Effector CD8-positive, alpha-beta T cell (primary cell): ENCODE data around the gene HMCN2.
"Not testable (repeated sequence)": the region's sequence is repeated elsewhere in the genome, so short reads cannot be mapped to it uniquely, and the experiment has no call there.

ENCODE experiments used
- DNase-seq: peaks from one replicate; lab custom pipeline; 2025; lab: John Stamatoyannopoulos, UW

HMCN2 gene

GRCh38 chr9:130393681-130394071, 128.1 kb downstream of the HMCN2 start:
- DNase-seq: no peak

DNA sequence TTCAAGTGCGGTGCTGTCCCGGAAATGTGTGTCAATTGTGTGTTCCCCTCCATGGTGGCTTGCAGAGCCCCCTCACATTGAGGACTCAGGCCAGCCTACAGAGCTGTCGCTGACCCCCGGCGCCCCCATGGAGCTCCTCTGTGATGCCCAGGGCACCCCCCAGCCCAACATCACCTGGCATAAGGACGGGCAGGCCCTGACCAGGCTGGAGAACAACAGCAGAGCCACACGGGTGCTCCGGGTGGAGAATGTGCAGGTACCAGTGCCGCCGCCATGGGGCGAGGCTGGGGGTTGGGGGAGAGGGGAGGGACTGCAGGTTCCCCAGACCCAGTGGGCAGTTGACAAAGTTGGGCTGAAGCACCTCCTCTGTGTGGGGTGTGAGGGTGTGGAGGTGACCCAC, 128.8 kb downstream of the HMCN2 start:
- no peak for DNase-seq

DNA sequence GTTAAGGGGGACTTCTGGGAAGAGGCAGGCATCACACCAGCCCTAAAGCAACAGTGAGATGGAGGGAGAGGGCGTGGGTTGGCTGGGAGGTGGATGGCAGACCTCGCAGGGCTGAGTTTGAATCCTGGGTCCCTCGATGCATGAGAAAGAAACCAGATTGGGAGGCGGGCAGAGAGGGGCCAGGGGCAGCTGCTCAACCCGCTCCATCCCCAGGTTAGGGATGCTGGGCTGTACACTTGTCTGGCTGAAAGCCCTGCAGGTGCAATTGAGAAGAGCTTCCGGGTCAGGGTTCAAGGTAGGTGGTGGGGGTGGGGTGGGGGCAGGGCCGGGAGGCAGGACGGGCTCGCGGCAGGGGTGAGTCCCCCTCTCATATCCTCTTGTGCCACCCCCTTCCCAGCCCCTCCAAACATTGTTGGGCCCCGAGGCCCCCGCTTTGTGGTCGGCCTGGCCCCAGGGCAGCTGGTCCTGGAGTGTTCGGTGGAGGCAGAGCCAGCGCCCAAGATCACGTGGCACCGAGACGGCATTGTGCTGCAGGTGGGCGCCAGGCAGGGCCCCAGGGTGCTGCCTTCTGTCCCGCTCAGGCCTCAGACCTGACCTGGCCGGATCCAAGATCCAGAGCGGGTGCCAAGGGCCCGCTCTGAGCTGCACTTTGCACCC, 129.4 kb downstream of the HMCN2 start:
- no peak for DNase-seq

DNA sequence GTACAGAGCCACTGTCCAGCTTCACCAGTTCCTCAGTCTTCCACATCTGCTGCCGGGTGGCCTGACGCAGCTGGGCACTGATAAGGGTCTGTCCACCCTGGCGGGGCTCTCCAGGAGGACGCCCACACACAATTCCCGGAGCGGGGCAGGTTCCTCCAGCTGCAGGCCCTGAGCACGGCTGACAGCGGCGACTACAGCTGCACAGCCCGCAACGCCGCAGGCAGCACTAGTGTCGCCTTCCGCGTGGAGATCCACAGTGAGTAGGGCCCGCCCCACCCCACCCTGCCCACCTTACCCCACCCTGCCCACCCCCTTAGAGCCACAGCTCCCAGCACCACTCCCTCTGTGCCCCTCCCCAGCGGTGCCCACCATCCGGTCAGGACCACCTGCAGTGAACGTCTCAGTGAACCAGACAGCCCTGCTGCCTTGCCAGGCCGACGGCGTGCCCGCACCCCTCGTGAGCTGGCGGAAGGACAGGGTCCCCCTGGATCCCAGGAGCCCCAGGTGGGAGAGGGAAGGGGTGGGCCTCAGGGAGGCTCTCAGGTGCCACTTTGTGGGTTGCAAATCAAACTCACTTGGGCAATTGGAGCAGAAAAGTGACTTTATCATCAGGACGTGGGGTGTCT, 130.4 kb downstream of the HMCN2 start:
- no peak for DNase-seq

DNA sequence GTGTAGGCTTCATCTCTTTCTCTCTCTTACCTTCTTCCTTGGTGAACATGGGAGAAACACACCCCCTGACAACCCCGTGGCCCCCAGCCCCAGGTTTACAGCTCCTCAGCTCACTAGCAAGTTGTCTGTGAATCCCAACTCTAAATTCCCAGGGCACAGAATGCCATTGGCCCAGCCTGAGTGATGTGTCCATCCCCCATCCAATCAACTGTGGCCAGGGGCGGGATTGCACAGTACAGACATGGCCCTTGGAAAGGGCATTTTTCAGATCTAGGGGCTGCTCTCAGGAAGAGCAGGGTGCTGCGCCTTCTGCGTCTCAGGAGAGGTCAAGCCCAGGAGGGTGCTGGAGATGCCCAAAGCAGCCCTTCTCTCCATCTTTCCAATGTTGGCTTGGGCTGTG, 131.0 kb downstream of the HMCN2 start:
- DNase-seq: no peak

- no peak for DNase-seq
Observed at GRCh38 chr9:130398487-130399240, 133.1 kb downstream of the HMCN2 start.

DNA sequence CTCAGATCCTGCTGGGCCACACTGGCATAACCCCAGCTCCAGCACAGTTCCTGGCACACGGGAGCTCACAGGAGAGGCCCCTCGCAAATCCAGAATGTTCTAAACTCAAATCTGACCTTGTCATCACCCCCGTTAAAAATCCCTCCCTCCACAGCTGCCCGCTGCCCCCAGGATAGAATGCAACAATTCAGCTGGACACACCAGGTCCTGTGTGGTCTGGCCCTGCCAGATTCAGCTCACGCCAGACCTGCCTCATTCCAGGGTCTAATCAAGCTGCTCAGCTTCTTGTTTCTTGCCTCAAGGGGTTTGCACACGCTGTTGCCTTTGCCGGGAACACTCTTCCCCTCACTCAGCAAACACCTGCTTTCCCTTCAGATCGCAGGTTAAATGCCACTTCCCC, 134.2 kb downstream of the HMCN2 start:
- DNase-seq: no peak

GRCh38 chr9:130400870-130401269, 135.3 kb downstream of the HMCN2 start:
- no peak for DNase-seq

DNA sequence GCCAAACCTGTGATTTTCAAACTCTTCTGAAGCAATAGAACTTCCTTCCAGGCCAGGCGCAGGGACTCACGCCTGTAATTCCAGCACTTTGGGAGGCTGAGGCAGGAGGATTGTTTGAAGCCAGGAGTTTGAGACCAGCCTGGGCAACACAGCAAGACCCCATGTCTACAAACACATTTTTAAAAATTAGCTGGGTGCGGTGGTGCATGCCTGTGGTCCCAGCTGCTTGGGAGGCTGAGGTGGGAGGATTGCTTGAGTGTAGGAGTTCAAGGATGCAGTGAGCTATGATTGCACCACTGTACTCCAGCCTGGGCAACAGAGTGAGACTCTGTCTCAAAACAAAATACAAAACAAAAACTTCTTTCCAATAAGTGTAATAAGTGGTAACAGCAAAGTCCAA, 136.2 kb downstream of the HMCN2 start:
- not testable (repeated sequence) for DNase-seq

DNA sequence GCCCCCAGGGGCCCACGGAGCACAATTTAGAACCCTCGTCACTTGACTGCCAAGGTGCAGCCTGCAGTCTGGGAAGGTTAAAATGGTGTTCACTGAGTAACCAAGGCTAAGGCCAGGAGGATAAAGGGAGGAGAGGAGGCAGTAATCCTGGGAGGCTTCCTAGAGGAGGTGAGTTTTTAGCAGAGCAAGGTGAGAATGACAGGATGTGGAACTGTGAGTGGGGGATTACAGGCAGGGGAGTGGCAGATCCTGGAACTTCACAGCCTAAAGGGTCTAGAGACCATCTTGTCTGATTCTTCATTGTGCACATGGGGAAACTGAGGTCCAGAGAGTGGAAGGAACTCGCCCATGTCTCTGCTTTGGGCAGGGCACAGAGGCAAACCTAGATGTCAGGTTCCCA, 136.7 kb downstream of the HMCN2 start:
- DNase-seq: no peak

- no peak for DNase-seq
Observed at GRCh38 chr9:130402645-130403440, 137.3 kb downstream of the HMCN2 start.

- no peak for DNase-seq
Observed at GRCh38 chr9:130405657-130406257, 140.2 kb downstream of the HMCN2 start.

- DNase-seq: no peak
Observed at GRCh38 chr9:130406278-130406895, 140.8 kb downstream of the HMCN2 start.

- DNase-seq: no peak
Observed at GRCh38 chr9:130407916-130408663, 142.5 kb downstream of the HMCN2 start.

GRCh38 chr9:130408669-130409068, 143.1 kb downstream of the HMCN2 start:
- no peak for DNase-seq

GRCh38 chr9:130409246-130409645, 143.7 kb downstream of the HMCN2 start:
- DNase-seq: no peak

GRCh38 chr9:130410443-130410842, 144.9 kb downstream of the HMCN2 start:
- DNase-seq: no peak

- no peak for DNase-seq
Observed at GRCh38 chr9:130411566-130411915, 146.0 kb downstream of the HMCN2 start.

GRCh38 chr9:130414081-130414731, 148.6 kb downstream of the HMCN2 start:
- no peak for DNase-seq
